Stimulated activated CD8-positive, alpha-beta memory T cell treated with anti-CD3 and anti-CD28 coated beads, Interleukin-7, amount 100 ng/mL, for 24 hours (primary cell): Measurements from ENCODE around the gene SDK2.
"Not testable (repeated sequence)": the region's sequence is repeated elsewhere in the genome, so short reads cannot be mapped to it uniquely, and the experiment has no call there.

ENCODE experiments used
- DNase-seq: peaks from one replicate; pipeline ENCODE4 v3.0.0-alpha.2; 2020; ENCODE audit warnings: low read depth

Gene SDK2

GRCh38 chr17:73319766-73320165, 324.5 kb downstream of the SDK2 start:
- no peak for DNase-seq

DNA sequence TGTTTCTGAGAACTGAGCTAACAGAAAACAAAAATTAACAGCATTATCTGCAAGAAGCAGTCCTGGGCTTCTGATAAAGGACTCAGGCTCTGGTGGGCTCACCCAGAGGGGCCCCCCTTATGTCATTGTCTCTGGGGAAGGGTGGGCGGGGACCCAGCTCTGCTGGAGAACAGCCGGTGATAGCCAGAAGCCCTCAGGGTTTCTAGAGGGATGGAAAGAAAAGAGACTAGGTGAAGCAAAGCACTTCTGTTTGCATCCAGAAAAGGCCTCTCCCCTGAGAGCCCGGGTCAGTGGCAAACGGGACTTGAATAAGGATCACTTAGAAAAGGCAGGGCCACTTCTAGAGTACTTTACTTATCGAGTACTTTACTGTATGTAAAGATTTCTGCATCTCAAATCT, 325.4 kb downstream of the SDK2 start:
- DNase-seq, result no peak

DNA sequence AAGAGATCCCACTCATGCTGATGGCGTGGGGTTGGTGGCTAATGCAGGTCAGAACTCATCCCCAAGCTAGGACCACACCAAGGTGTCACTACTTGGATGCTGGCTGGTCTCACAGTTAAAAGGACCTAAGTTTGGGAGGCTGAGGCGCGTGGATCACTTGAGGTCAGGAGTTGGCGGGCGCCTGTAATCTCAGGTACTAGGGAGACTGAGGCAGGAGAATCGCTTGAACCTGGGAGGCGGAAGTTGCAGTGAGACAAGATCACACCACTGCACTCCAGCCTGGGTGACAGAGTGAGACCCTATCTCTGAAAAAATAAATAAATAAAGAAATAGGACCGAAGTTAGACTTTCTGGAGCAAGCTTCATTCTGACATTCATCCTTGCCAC, 325.8 kb downstream of the SDK2 start:
- DNase-seq, result no peak

DNA sequence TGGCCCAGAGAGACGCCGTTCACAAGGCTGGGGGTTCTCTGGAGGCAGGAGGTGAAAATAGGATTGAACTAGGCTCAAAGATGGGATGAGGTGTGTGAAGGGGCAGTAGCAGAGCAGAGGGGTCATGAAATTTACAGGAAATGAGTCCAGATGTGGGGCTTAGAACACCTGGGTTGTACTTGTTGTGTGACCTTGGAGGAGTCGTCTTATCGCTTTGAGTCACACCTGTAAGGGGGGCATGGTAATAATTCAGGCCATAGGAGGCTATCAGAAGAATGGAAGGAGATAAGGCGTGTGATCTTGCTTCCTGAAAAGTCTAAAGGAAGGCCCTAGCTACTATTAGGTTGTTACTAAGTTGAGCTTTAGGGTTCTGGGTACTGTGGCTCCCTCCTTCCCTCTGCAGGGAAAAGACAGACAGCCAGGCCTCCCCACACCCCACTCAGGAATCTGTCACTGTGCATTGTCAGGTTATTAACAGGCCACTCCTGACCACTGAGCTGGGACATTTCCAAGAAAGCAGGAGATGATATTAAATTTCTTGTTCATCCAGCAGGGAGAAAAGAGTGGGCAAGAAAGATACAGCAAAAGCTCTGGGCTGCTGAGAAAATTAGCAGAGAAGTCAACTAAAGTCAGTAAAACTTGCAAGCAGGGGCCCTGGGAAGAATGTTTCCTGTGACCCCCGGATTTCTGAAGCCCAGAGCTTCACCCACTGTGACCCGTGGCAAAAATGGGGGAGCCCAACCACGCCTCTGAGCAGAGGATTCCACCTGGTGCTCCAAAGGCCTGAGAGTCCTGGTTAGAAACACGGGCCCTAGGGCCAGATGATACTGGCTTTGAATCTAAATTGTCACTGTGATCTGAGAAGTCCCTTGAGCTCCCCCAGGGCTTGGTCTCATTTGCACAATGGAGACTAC, 326.5 kb downstream of the SDK2 start:
- no peak for DNase-seq

DNA sequence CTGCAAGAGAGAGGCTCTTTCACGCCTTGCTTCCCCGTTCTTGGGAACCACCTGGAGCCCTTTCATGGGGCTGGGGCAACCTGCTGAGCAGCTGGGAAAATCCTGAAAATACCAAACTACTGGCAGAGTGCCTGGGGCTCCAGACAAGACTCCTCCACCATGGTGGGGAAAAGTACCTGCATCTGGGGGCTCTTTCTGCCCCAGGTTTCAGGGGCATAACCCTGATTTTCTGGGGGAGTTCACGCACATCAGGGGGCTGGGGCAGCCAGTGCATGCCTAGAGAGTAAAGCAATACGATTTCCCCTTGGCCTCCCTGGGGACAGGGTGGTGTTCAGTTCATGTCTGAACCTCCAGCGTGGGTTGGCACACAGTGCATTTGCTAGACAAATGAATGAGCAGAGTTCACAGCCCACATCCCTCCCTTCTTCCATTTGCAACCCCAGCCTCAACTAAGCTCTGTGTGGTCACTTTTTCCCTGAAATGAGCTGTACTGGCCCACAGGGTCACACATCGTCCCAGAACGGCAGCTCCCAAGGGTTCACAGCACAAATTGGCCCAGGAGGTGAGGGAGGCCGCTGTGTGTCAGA, 327.2 kb downstream of the SDK2 start:
- no peak for DNase-seq

DNA sequence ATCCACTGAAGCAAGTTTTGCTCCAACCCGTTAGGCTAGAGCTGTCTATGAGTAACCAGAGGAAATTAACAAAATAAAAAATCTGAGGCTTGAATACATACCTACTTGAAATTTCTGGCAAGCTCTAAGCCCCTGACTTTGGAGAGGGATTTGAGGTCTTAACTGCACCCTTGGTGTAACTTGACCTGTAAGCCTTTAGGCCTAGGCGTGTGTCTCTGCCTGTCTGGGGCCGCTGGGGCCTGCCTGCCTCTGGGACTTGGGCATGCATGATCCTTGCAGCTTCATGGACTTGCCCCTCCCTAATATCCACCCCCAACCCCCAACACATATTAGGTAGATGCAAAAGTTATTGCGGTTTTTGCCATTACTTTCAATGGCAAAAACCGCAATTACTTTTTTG, 328.8 kb downstream of the SDK2 start:
- DNase-seq, result no peak

GRCh38 chr17:73313526-73314127, 330.6 kb downstream of the SDK2 start:
- no peak for DNase-seq

DNA sequence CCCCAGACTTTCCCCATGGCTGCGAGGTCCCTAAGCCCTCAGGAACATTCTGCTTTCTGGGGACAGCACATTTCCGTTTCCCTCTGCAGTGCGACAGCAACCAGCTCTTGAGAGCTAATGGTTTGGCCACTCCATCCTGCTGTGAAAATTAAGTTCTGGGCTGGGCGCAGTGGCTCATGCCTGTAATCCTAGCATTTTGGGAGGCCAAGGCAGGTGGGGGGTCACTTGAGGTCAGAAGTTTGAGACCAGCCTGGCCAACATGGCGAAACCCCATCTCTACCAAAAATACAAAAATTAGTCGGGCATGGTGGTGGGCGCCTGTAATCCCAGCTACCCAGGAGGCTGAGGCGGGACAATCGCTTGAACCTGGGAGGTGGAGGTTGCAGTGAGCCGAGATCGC, 331.4 kb downstream of the SDK2 start:
- not testable (repeated sequence) for DNase-seq

GRCh38 chr17:73311781-73312641, 332.2 kb downstream of the SDK2 start, which contains the start of gene CDC42EP4:
TSS of gene CDC42EP4 (minus strand) at chr17:73312001. CDS start at chr17:73286500, 25,501 bp downstream.
- DNase-seq, result peak; percentile 64

DNA sequence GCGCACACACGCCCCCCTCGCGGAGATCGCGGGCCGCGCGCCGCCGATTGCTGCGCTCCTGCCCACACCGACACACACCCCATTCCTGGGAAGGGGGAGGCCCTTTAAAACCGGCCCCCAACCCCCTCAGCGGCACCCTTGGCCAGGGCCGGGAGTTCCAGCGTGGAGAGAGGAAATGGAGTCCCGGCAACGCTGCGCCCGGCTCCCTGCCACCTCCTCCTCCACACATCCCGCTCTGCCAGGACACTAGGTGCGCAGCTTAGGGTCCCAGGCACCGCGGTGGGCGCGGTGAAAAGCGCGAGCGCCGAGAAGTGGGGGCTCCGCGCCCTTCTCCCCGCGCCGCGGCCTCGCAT, 332.8 kb downstream of the SDK2 start:
- DNase-seq, result no peak

GRCh38 chr17:73309727-73310596, 334.3 kb downstream of the SDK2 start:
- no peak for DNase-seq

DNA sequence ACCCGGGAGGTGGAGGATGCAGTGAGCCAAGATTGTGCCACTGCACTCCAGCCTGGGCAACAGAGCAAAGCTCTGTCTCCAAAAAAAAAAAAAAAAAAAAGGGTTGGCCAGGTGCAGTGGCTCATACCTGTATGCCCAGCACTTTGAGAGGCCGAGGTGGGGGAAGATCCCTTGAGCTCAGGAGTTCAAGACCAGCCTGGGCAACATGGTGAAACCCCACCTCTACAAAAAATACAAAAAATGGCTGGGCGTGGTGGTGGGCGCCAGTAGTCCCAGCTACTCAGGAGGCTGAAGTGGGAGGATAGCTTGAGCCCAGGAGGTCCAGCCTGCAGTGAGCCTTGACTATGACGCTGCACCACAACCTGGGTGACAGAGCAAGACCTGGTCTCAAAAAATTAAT, 335.3 kb downstream of the SDK2 start:
- DNase-seq, result not testable (repeated sequence)

DNA sequence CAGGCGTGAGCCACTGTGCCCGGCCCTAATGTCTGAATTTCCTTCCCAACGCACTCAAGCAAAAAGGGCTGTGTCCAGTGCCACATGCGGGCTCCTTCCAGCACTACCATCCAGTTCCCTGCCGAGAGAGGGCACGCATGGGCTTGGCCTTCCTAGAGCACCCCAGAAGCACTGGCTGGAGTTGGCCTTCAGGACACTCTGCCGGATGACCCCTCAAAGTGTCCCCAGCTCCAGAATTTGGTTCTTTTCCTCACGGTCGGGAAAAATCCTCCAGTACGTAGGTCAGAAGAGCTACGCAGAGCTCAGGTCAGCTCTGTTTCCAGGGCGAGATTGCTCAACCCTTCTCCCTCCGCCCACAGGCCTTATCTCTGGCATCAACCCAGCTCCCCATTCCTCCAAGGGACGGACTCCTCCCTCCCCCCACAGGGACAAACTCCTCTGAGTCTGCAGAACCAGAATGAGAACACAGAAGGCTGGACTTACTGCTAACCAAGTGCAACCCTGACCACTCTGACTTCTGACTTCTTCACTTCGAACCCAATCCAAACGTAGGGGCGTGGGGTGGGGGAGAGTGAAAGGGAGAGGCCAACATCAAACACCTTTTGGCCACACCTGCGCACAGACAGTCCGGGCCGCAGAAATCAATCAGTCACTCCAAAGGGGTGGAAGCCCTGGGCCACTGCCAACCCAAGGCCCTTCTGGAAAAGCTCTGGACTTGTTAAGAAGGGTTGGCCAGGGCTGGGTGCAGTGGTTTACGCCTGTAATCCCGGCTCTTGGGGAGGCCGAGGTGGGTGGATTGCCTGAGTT, 336.0 kb downstream of the SDK2 start:
- DNase-seq, result no peak

DNA sequence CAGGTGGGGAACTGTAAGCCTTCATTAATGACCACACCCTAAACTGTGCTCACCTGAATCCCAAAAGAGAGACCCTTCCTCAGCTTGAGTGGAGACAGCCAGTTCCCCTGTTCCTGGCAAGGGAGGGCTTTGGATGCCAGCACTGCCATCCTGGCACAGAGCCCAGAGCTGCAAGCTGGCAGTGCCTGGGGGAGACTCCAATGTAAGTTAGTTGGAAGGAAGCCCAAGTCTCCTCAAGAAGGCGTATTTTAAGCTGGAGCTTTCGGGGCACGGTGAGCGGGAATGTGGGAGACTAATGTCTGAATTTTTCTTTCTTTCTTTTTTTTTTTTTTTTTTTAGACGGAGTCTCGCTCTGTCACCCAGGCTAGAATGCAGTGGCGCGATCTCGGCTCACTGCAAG, 337.1 kb downstream of the SDK2 start:
- no peak for DNase-seq

- no peak for DNase-seq
Observed at GRCh38 chr17:73305845-73306836, 338.1 kb downstream of the SDK2 start.

DNA sequence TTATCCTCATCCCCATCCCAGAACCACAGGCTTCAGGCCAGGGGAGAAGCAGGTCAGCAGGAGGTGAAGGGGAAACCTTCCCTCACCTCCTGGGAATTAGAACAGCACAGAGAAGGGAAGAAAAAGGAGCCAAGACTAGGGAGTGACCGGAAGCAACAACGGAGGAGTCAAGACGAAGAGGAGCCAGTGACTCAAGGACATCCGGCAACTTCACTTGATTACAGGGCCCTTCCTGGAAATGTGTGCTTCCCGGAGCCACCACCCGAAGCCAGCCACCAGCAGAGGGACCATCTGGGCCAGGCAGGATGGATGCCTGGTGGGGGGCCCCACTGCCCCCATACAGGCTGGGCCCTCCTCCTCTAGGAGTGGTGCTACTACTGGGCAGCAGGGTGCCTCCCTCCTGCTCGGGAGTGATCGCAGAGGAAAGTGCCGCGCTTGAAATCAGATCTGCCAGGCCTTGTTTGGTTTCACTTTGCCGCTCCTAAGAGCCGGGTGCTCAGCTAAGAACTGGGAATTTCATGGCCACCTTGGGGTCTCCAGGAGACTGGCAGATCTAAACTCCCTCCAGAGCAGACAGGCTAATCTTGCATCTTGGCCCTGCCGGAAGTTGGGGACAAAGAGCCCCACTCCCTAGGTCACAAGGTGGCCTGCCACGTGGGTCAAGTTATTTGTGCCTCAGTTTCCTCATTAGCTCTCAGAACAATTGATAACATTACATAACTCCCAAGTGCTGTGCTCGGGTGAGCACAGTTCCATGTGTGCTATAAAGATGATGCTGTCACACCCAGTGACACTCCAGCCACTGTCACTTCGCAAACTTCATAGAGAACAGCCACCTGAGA, 339.1 kb downstream of the SDK2 start:
- no peak for DNase-seq

GRCh38 chr17:73304438-73304837, 339.8 kb downstream of the SDK2 start:
- no peak for DNase-seq

GRCh38 chr17:73302189-73302588, 342.1 kb downstream of the SDK2 start:
- DNase-seq, result no peak
